B cell (primary cell): Measurements from ENCODE around the gene UBE2D3. TPM values are rescaled to one million over a fixed set of nuclear protein-coding genes. Genes with fewer than 3 reads are reported as not detected.

Source experiments
- ATAC-seq: fragments of 200-7000 bp; cut with Tn5 transposase; one replicate; pipeline ENCODE4 v1.10.0; 2021; ENCODE audit warnings: low read depth, mild to moderate bottlenecking, moderate number of reproducible peaks, moderate library complexity
- CTCF ChIA-PET: fragments of 350-600 bp; sonication (Branson Sonifier 250); formaldehyde crosslinking; loops from one replicate; lab custom pipeline; 2021; ENCODE audit warnings: antibody characterized with exemption, inconsistent platforms; lab: Charles Lee
- POLR2A ChIA-PET: fragments of 350-600 bp; sonication (Branson Sonifier 250); formaldehyde crosslinking; loops from one replicate; lab custom pipeline; 2021; ENCODE audit warnings: antibody characterized with exemption; lab: Charles Lee
- DNase-seq: peaks from one replicate; pipeline ENCODE4 v3.0.0; 2013
- H2AFZ ChIP-seq: 2 replicates; pipeline ENCODE4 v1.6.1; 2012; ENCODE audit warnings: mild to moderate bottlenecking, low read depth, low read length; ENCODE audit not compliant: insufficient read depth, poor library complexity, severe bottlenecking
- H3K27ac ChIP-seq, 2 donors: 1 replicate in 1 of 2; 2 replicates in 1 of 2; pipeline ENCODE4 v1.5.1; 2012 to 2013; ENCODE audit warnings: low read length in 2 of 2, mild to moderate bottlenecking in 2 of 2, moderate library complexity in 1 of 2
- H3K27me3 ChIP-seq, 4 experiments: fragments of 200-600 bp in 1 of 4; sonication (generic) in 1 of 4; replicated peaks in 1 of 4; 1 replicate in 2 of 4; 2 replicates in 2 of 4; pipeline versions ENCODE4 v1.6.1 to v1.7.0; 2013 to 2016; ENCODE audit warnings: low read length in 3 of 4, mild to moderate bottlenecking in 2 of 4, mixed read lengths in 1 of 4, moderate library complexity in 1 of 4; ENCODE audit not compliant: insufficient read depth in 4 of 4, control insufficient read depth in 3 of 4; ENCODE audit errors: control extremely low read depth in 1 of 4
- H3K36me3 ChIP-seq, 2 experiments: replicated peaks in 1 of 2; 1 replicate in 1 of 2; 2 replicates in 1 of 2; pipeline versions ENCODE4 v1.6.1 to v1.7.1; 2013; ENCODE audit warnings: low read length in 1 of 2; ENCODE audit not compliant: insufficient read depth in 2 of 2, control insufficient read depth in 1 of 2; ENCODE audit errors: control extremely low read depth in 1 of 2, extremely low read depth in 1 of 2
- H3K4me1 ChIP-seq, 2 donors: fragments of 200-600 bp in 1 of 2; sonication (generic) in 1 of 2; 1 replicate in 1 of 2; 2 replicates in 1 of 2; pipeline versions ENCODE4 v1.5.1 to v1.6.1; 2013 to 2017; ENCODE audit warnings: low read length in 2 of 2; ENCODE audit not compliant: control insufficient read depth in 2 of 2, insufficient read depth in 2 of 2
- H3K4me2 ChIP-seq: replicated peaks from 2 replicates; pipeline ENCODE3; 2012; ENCODE audit warnings: mild to moderate bottlenecking, low read depth, low read length; ENCODE audit not compliant: poor library complexity, severe bottlenecking
- H3K4me3 ChIP-seq, 5 experiments: fragments of 200-600 bp in 1 of 5; sonication (generic) in 1 of 5; 1 replicate in 3 of 5; 2 replicates in 2 of 5; pipeline versions ENCODE4 v1.5.1 to v1.7.0; 2011 to 2016; ENCODE audit warnings: low read length in 4 of 5, mild to moderate bottlenecking in 4 of 5, low read depth in 2 of 5, control low read depth in 1 of 5, moderate library complexity in 1 of 5; ENCODE audit not compliant: insufficient read depth in 1 of 5; ENCODE audit errors: control extremely low read depth in 1 of 5, extremely low read depth in 1 of 5
- H3K79me2 ChIP-seq: fragments of 200-600 bp; sonication (generic); one replicate; pipeline ENCODE4 v1.6.0; 2016; ENCODE audit warnings: low read length; ENCODE audit not compliant: control insufficient read depth, insufficient read depth
- H3K9ac ChIP-seq: fragments of 200-600 bp; sonication (generic); 2 replicates; pipeline ENCODE4 v1.6.1; 2017; ENCODE audit warnings: mild to moderate bottlenecking, low read length, moderate library complexity
- H3K9me3 ChIP-seq, 3 donors: one replicate each; pipeline versions ENCODE4 v1.6.1 to v1.7.1; 2013; ENCODE audit warnings: low read length in 2 of 3; ENCODE audit not compliant: control insufficient read depth in 2 of 3, insufficient read depth in 1 of 3; ENCODE audit errors: control extremely low read depth in 1 of 3
- H4K20me1 ChIP-seq: 2 replicates; pipeline ENCODE4 v1.6.0; 2012; ENCODE audit warnings: mild to moderate bottlenecking, low read length; ENCODE audit not compliant: insufficient read depth, control insufficient read depth, poor library complexity, severe bottlenecking
- H3K27ac Mint-ChIP-seq: one replicate; pipeline ENCODE4 v1.8.0; 2021; ENCODE audit warnings: mixed read lengths
- H3K27me3 Mint-ChIP-seq: one replicate; pipeline ENCODE4 v1.8.0; 2021; ENCODE audit warnings: mixed read lengths
- H3K4me1 Mint-ChIP-seq: one replicate; pipeline ENCODE4 v1.8.0; 2021; ENCODE audit warnings: mixed read lengths
- H3K4me3 Mint-ChIP-seq: one replicate; pipeline ENCODE4 v1.8.0; 2021; ENCODE audit warnings: mixed read lengths
- H3K9me3 Mint-ChIP-seq: one replicate; pipeline ENCODE4 v1.8.0; 2022; ENCODE audit warnings: mixed read lengths; ENCODE audit not compliant: insufficient read depth
- CTCF ChIP-seq: fragments of 200-600 bp; IDR thresholded peaks from one replicate; pipeline ENCODE4 v1.8.0; 2022; ENCODE audit warnings: antibody characterized with exemption, mild to moderate bottlenecking
- EZH2 ChIP-seq: IDR thresholded peaks from 2 replicates; pipeline ENCODE4 v1.6.1; 2012; ENCODE audit warnings: borderline replicate concordance, low read depth, mild to moderate bottlenecking, moderate library complexity, low read length; ENCODE audit not compliant: insufficient read depth, poor library complexity, severe bottlenecking
- WGBS: methylation state at CpG from one replicate; pipeline ENCODE4 v1.1.5; 2013; ENCODE audit warnings: missing lambda C conversion rate; ENCODE audit not compliant: insufficient coverage; 5-methylcytosine and 5-hydroxymethylcytosine counted together
- intact Hi-C: fragments of 100-400 bp; cut with micrococcal nuclease; formaldehyde crosslinking; loops from one replicate; pipeline ENCODE4 v1.10.0; 2022
- polyA plus RNA-seq: library from polyadenylated mRNA; depleted of rRNA; stranded (reverse); fragments of >200 nt; gene quantifications from 2 replicates; pipeline ENCODE4 v1.2.3, GENCODE V29; 2012
- total RNA-seq, 2 donors: library from RNA; stranded (reverse); fragments of 120-200 nt in 1 of 2; gene quantifications; 1 replicate in 1 of 2; 2 replicates in 1 of 2; pipeline versions ENCODE4 v1.2.3 to v1.2.4, GENCODE V29; 2013 to 2022

The UBE2D3 gene
- total and polyA plus RNA-seq, 2 donors (not counting 1 experiment from before 2014, with no cell fraction given), result 223 to 264 TPM

GRCh38 chr4:102761906-102762305 lies 65.4 kb downstream of the UBE2D3 start:
- no peak overlapping the region for H3K27ac Mint-ChIP-seq
- peaks cover 29 to 35% of the 10 kb centered on the region in 2 donors for H3K4me1 ChIP-seq
- no peaks in the 10 kb centered on the region for H3K27me3 Mint-ChIP-seq
- ChIA-PET CTCF (interaction anchor here (1.2 to 1.8 kb wide), 3 partner anchors 313 to 338 kb away, joined by 3 to 4 read pairs (median 4); partner anchors contain the start of gene BDH2), POLR2A (interaction anchor here (1.1 to 3.1 kb wide), 3 partner anchors 65 to 258 kb away, joined by 7 to 74 read pairs (median 15); partner anchors contain the start of genes CISD2, SLC9B1 and UBE2D3)
- no peaks in the 10 kb centered on the region for H4K20me1 ChIP-seq
- ATAC-seq (no peak), DNase-seq (no peak)
- no peaks in the 10 kb centered on the region for H3K9me3 Mint-ChIP-seq
- H3K4me2 ChIP-seq, result peak overlapping the region; percentile 90
- H3K4me3 ChIP-seq, result no peak overlapping the region
- WGBS, result 100% methylated on average over 7 of the region's 14 CpGs
- H3K79me2 ChIP-seq, result peaks cover 43% of the 10 kb centered on the region
- peak overlapping the region; percentile 96 for H3K4me3 Mint-ChIP-seq
- H3K27me3 ChIP-seq, result no peaks in the 10 kb centered on the region
- H3K9ac ChIP-seq, result no peak overlapping the region
- no peak overlapping the region for H3K27ac ChIP-seq
- peaks cover 39% of the 10 kb centered on the region for H3K4me1 Mint-ChIP-seq
- H2AFZ ChIP-seq, result peak overlapping the region; percentile 78
- intact Hi-C loops, result loop anchor here (2.0 to 5.0 kb wide), 6 partner anchors 19 to 335 kb away; partner anchors contain the start of genes BDH2, NFKB1 and SLC9B1
- H3K36me3 ChIP-seq, result peaks cover 0 to 2% of the 10 kb centered on the region in 2 experiments
- TF ChIP-seq EZH2, result no peak
- TF ChIP-seq CTCF, result no peak
- H3K9me3 ChIP-seq, result peaks cover 0 to 2% (median 0%) of the 10 kb centered on the region in 3 donors

- Histone ChIP-seq H3K27me3 (no peaks in the 10 kb centered on the region), H3K9ac (peak overlapping the region; percentile 93), H3K4me3 (peak overlapping the region; percentile 69 to 99 (median 87)), H3K36me3 (peaks cover 0 to 2% of the 10 kb centered on the region in 2 experiments), H4K20me1 (no peaks in the 10 kb centered on the region), H3K4me2 (peak overlapping the region; percentile 90), H3K9me3 (peaks cover 0 to 2% (median 0%) of the 10 kb centered on the region in 3 donors), H2AFZ (peak overlapping the region; percentile 78), H3K4me1 (peaks cover 29 to 35% of the 10 kb centered on the region in 2 donors), H3K79me2 (peaks cover 49% of the 10 kb centered on the region), H3K27ac (peak overlapping the region; percentile 98)
- DNase-seq, result no peak
- TF ChIP-seq CTCF (no peak), EZH2 (no peak)
- Mint-ChIP-seq H3K4me3 (peak overlapping the region; percentile 96), H3K9me3 (no peaks in the 10 kb centered on the region), H3K27ac (peak overlapping the region; percentile 88), H3K4me1 (peaks cover 45% of the 10 kb centered on the region), H3K27me3 (no peaks in the 10 kb centered on the region)
- POLR2A ChIA-PET, result interaction anchor here (1.0 to 3.1 kb wide), 7 partner anchors 15 to 315 kb away, joined by 3 to 74 read pairs (median 6); partner anchors contain the start of genes CISD2, SLC9B1, SLC9B2 and UBE2D3
- ATAC-seq, result peak; percentile 1
- 3% methylated on average over 13 of the region's 15 CpGs for WGBS
- CTCF ChIA-PET, result interaction anchor here (0.9 to 1.8 kb wide), 12 partner anchors 10 to 338 kb away, joined by 3 to 13 read pairs (median 4); partner anchors contain the start of genes BDH2, CISD2 and UBE2D3
- intact Hi-C loops, result loop anchor here (2.0 to 5.0 kb wide), 6 partner anchors 18 to 336 kb away; partner anchors contain the start of genes BDH2, NFKB1 and SLC9B1
These were observed 66.1 kb downstream of the UBE2D3 start for GRCh38 chr4:102761296-102761701.
